22Rv1 (cell line): Measurements from ENCODE around the gene PLCB4.

Source experiments
- ZFX ChIP-seq: fragments of 450-650 bp; IDR thresholded peaks from 2 replicates; pipeline ENCODE4 v1.6.1; 2017; ENCODE audit warnings: antibody characterized with exemption, borderline replicate concordance
- TF ChIP-seq, protein P1 (sequence below): fragments of 450-650 bp; IDR thresholded peaks from 2 replicates; pipeline ENCODE4 v1.5.1; 2017; ENCODE audit warnings: mild to moderate bottlenecking

DNA sequence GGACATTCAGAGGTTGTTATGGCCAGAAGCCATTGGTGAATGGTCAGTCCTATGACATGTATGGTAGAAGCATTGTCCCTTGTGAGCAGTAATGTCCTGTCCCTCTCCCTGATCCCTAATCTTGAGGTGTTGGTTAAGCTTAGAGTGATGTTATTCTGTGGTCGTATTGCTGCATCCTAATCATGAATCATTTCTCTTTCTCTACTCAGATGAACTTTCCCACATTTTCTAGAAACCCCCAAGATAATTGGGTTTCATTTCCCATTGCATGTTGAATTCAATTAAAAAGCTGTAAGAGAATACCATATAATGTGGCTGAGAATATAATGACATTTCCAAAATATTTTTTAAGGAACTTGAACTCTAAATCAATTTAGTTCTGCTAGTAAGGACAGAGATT, 175.1 kb downstream of the PLCB4 start:
- TF ChIP-seq, protein P1, sequence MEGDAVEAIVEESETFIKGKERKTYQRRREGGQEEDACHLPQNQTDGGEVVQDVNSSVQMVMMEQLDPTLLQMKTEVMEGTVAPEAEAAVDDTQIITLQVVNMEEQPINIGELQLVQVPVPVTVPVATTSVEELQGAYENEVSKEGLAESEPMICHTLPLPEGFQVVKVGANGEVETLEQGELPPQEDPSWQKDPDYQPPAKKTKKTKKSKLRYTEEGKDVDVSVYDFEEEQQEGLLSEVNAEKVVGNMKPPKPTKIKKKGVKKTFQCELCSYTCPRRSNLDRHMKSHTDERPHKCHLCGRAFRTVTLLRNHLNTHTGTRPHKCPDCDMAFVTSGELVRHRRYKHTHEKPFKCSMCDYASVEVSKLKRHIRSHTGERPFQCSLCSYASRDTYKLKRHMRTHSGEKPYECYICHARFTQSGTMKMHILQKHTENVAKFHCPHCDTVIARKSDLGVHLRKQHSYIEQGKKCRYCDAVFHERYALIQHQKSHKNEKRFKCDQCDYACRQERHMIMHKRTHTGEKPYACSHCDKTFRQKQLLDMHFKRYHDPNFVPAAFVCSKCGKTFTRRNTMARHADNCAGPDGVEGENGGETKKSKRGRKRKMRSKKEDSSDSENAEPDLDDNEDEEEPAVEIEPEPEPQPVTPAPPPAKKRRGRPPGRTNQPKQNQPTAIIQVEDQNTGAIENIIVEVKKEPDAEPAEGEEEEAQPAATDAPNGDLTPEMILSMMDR: no peak
- no peak for TF ChIP-seq ZFX
